ENCODE results near the gene MYO18A.

GRCh38 chr17:29086628-29087332 is 93.4 kb downstream of the MYO18A start:
- TF ChIP-seq CTCF (IDR thresholded peaks at IDR 0.05) (no peak), POLR2A (IDR thresholded peaks at IDR 0.05) (no peak)
